HL-60 (cell line): ENCODE results near the gene MLXIP.
A peak's percentile ranks its signal among the peaks of the same experiment; 100 is the strongest.

Source experiments
- DNase-seq, 2 experiments: peaks; one replicate each; pipeline ENCODE4 v3.0.0-alpha.2; 2010 to 2020; ENCODE audit warnings: low read depth in 1 of 2, low spot score in 1 of 2
- H3K27ac ChIP-seq: fragments of 250-450 bp; sonication (Bioruptor Pico); replicated peaks from 2 replicates; pipeline ENCODE4 v1.5.1; 2020; ENCODE audit warnings: mild to moderate bottlenecking, moderate library complexity
- H3K27me3 ChIP-seq: fragments of 250-450 bp; sonication (Bioruptor Pico); 2 replicates; pipeline ENCODE4 v1.5.1; 2021; ENCODE audit warnings: mild to moderate bottlenecking, moderate library complexity; ENCODE audit not compliant: insufficient read depth, poor library complexity, severe bottlenecking
- H3K4me3 ChIP-seq: replicated peaks from 2 replicates; pipeline ENCODE4 v1.5.1; 2011; ENCODE audit warnings: mild to moderate bottlenecking, control low read depth, low read length; ENCODE audit not compliant: insufficient read depth
- GABPA ChIP-seq: IDR thresholded peaks from 2 replicates; pipeline ENCODE4 v1.6.1; 2012; ENCODE audit warnings: low read depth
- POLR2AphosphoS5 ChIP-seq: IDR thresholded peaks from 2 replicates; pipeline ENCODE4 v1.6.1; 2012; ENCODE audit warnings: low read depth
- SPI1 ChIP-seq: IDR thresholded peaks from 2 replicates; pipeline ENCODE4 v1.6.1; 2012; ENCODE audit warnings: low read depth, mild to moderate bottlenecking, borderline replicate concordance
- TF ChIP-seq, protein P1 (sequence below): IDR thresholded peaks from 2 replicates; pipeline ENCODE4 v1.6.1; 2012; ENCODE audit warnings: low read depth; ENCODE audit not compliant: insufficient replicate concordance
- TF ChIP-seq, protein P2 (sequence below): IDR thresholded peaks from one replicate; pipeline ENCODE4 v1.5.1; 2011; ENCODE audit warnings: low read length, control low read depth, inconsistent platforms; ENCODE audit not compliant: insufficient read depth

The MLXIP gene

GRCh38 chr12:122160761-122161160 is 82.2 kb downstream of the MLXIP start:
- H3K27ac ChIP-seq: no peak overlapping the region
- no peak for DNase-seq
- TF ChIP-seq GABPA: no peak
- TF ChIP-seq, protein P1, sequence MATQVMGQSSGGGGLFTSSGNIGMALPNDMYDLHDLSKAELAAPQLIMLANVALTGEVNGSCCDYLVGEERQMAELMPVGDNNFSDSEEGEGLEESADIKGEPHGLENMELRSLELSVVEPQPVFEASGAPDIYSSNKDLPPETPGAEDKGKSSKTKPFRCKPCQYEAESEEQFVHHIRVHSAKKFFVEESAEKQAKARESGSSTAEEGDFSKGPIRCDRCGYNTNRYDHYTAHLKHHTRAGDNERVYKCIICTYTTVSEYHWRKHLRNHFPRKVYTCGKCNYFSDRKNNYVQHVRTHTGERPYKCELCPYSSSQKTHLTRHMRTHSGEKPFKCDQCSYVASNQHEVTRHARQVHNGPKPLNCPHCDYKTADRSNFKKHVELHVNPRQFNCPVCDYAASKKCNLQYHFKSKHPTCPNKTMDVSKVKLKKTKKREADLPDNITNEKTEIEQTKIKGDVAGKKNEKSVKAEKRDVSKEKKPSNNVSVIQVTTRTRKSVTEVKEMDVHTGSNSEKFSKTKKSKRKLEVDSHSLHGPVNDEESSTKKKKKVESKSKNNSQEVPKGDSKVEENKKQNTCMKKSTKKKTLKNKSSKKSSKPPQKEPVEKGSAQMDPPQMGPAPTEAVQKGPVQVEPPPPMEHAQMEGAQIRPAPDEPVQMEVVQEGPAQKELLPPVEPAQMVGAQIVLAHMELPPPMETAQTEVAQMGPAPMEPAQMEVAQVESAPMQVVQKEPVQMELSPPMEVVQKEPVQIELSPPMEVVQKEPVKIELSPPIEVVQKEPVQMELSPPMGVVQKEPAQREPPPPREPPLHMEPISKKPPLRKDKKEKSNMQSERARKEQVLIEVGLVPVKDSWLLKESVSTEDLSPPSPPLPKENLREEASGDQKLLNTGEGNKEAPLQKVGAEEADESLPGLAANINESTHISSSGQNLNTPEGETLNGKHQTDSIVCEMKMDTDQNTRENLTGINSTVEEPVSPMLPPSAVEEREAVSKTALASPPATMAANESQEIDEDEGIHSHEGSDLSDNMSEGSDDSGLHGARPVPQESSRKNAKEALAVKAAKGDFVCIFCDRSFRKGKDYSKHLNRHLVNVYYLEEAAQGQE: no peak
- TF ChIP-seq, protein P2, sequence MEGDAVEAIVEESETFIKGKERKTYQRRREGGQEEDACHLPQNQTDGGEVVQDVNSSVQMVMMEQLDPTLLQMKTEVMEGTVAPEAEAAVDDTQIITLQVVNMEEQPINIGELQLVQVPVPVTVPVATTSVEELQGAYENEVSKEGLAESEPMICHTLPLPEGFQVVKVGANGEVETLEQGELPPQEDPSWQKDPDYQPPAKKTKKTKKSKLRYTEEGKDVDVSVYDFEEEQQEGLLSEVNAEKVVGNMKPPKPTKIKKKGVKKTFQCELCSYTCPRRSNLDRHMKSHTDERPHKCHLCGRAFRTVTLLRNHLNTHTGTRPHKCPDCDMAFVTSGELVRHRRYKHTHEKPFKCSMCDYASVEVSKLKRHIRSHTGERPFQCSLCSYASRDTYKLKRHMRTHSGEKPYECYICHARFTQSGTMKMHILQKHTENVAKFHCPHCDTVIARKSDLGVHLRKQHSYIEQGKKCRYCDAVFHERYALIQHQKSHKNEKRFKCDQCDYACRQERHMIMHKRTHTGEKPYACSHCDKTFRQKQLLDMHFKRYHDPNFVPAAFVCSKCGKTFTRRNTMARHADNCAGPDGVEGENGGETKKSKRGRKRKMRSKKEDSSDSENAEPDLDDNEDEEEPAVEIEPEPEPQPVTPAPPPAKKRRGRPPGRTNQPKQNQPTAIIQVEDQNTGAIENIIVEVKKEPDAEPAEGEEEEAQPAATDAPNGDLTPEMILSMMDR: no peak
- TF ChIP-seq POLR2AphosphoS5: no peak
- TF ChIP-seq SPI1: no peak
- H3K4me3 ChIP-seq: no peak overlapping the region
- no peaks in the 10 kb centered on the region for H3K27me3 ChIP-seq

DNA sequence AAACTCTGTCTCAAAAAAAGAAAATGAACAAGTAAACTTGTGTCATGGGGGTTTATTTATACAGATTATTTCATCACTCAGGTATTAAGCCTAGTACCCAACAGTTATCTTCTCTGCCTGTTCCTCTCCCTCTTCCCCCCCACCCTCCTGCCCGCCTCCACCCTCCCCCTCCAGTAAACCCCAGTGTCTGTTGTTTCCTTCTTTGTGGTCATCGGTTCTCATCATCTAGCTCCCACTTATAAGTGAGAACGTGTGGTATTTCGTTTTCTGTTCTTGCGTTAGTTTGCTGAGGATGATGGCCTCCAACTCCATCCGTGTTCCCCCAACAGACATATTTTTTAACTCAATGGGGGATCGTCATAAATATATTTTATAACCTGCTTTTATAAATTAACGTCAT is 83.1 kb downstream of the MLXIP start:
- no peaks in the 10 kb centered on the region for H3K27me3 ChIP-seq
- peak in 1 of 2 experiments; percentile 9 for DNase-seq
- no peak overlapping the region for H3K27ac ChIP-seq

DNA sequence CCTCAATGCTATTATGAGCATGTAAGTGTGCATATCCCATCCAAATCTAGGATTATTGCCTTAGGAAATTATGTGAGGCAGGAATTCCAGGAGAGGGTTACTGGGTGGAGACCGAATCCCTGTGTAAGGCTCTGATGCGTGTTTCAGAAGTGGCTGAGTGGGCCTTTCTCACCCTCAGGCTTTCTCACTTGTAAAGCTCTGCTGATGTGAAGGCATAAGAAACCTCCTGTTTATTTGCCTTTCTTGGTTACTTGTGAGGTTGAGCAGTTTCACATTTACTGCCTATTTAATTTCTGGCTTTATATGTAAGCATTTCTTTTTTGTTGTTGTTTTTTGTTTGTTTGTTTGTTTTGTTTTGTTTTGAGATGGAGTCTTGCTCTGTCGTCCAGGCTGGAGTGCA is 84.4 kb downstream of the MLXIP start:
- no peaks in the 10 kb centered on the region for H3K27me3 ChIP-seq
- no peak overlapping the region for H3K27ac ChIP-seq
- TF ChIP-seq, protein P1: no peak
- TF ChIP-seq GABPA: no peak
- TF ChIP-seq, protein P2: no peak
- TF ChIP-seq SPI1: no peak
- TF ChIP-seq POLR2AphosphoS5: no peak
- H3K4me3 ChIP-seq: no peak overlapping the region
- no peak for DNase-seq

More for the DNA sequence above, 83.1 kb downstream of the MLXIP start:
- H3K4me3 ChIP-seq: no peak overlapping the region
- TF ChIP-seq, protein P1: no peak
- TF ChIP-seq GABPA: no peak
